Fibroblast of villous mesenchyme (primary cell): ENCODE data around the gene MLEC. TPM values are rescaled to one million over a fixed set of nuclear protein-coding genes. Genes with fewer than 3 reads are reported as not detected.

Experiments
- DNase-seq: peaks from one replicate; pipeline ENCODE4 v3.0.0-alpha.2; 2010; ENCODE audit warnings: low read depth
- H3K4me3 ChIP-seq: 2 replicates; pipeline ENCODE4 v1.5.1; 2011; ENCODE audit warnings: low read depth, mild to moderate bottlenecking, low read length
- total RNA-seq: library from RNA; depleted of rRNA; stranded (reverse); fragments of >200 nt; gene quantifications from 2 replicates; pipeline ENCODE4 v1.2.3, GENCODE V29; 2012
- TF ChIP-seq, protein P1 (sequence below): IDR thresholded peaks from 2 replicates; pipeline ENCODE4 v1.5.1; 2012; ENCODE audit warnings: low read depth, mild to moderate bottlenecking, low read length; ENCODE audit not compliant: insufficient read depth

MLEC gene, protein sequence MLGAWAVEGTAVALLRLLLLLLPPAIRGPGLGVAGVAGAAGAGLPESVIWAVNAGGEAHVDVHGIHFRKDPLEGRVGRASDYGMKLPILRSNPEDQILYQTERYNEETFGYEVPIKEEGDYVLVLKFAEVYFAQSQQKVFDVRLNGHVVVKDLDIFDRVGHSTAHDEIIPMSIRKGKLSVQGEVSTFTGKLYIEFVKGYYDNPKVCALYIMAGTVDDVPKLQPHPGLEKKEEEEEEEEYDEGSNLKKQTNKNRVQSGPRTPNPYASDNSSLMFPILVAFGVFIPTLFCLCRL
- 126 and 224 TPM in 2 replicates for total RNA-seq

DNA sequence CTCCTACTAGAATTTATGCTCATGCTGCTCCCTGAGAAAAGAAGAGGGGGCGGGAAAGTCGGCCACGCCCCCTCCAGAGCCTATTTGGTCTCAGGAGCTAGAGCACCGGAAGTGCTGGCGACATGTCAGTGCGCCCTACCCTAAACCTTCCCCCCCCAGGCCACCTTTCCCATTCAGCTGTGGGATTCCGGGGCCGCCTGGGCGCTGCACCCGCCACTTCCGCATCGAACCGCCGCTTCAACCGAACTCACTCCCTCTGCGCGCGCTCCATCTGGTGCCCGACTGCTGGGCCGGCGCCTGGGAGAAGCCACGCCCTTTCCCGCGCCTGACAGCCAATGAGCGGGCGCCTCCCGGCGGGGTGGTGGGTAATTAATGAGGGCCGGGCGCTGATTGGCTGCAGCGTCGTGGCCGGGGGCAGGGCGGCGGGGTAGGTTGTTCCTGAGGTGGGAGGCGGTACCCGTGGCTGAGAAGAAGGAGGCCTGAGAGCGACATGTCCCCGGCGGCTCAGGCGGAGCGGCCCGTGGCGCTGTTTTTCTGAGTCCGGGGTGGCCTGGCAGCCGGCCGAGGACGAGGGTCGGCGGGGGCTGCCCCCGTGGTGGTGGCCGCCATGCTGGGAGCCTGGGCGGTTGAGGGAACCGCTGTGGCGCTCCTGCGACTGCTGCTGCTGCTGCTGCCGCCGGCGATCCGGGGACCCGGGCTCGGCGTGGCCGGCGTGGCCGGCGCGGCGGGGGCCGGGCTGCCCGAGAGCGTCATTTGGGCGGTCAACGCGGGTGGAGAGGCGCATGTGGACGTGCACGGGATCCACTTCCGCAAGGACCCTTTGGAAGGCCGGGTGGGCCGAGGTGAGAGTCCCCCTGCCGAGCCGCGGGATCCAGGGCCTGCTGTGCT, at the start of gene MLEC:
Gene MLEC (plus strand): TSS at position 460 of the 888 bp plus-strand sequence. CDS start 148 bp downstream, at position 608.
- peak within 1 kb of the TSS; percentile 78 for H3K4me3 ChIP-seq
- TF ChIP-seq, protein P1, sequence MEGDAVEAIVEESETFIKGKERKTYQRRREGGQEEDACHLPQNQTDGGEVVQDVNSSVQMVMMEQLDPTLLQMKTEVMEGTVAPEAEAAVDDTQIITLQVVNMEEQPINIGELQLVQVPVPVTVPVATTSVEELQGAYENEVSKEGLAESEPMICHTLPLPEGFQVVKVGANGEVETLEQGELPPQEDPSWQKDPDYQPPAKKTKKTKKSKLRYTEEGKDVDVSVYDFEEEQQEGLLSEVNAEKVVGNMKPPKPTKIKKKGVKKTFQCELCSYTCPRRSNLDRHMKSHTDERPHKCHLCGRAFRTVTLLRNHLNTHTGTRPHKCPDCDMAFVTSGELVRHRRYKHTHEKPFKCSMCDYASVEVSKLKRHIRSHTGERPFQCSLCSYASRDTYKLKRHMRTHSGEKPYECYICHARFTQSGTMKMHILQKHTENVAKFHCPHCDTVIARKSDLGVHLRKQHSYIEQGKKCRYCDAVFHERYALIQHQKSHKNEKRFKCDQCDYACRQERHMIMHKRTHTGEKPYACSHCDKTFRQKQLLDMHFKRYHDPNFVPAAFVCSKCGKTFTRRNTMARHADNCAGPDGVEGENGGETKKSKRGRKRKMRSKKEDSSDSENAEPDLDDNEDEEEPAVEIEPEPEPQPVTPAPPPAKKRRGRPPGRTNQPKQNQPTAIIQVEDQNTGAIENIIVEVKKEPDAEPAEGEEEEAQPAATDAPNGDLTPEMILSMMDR: no peak
- DNase-seq: peak; percentile 97

DNA sequence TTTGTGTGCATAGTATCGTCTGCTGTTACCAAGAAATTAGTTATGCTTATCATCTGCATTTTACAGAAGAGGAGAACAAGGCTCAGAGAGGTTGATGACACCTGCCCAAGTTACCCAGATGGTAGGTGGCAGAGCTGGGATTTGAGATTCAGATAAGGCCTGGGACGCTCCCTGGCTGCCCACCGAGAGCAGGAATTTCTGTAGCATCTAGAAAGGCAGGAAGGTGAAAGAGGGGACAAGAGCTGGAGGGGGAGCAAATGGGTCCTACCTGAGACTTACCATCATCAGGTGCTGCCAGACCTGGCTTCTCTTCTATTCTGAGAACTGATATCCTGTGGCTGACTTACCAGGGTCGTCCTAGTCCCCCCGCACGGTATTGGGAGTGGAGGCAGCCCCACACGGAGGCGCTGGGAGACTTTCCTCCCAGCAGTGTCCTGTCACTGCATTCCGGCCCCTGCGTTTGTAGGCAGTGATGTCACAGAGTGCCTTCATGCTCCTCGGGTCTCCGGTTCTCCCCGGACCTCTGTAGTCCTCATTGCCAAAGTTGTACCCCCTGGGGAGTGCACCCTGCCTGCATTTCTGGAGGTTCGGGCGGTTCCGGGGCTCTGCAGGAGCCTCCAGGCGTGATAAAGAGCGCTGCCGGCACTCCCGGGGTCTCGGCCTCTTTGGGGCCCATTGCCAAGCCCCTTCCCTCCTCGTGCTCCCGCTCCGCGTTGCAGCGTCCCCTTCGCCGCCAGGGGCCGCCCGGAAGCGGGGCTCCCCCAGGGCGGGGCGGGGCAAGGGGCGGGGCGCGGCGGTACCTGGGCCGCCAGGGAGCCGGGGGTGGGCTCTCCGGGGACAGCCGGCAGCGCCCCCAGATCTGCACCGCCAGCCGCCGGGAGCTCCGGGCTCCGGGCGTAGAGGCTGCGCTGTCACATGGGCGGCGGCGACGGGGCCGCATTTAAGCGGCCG, 46.9 kb upstream of the MLEC start, which contains the start of gene CABP1:
Gene CABP1 (plus strand): TSS at position 856 of the 951 bp plus-strand sequence. CDS start 60 bp downstream, at position 916.
- TF ChIP-seq, protein P1: no peak
- DNase-seq: no peak

DNA sequence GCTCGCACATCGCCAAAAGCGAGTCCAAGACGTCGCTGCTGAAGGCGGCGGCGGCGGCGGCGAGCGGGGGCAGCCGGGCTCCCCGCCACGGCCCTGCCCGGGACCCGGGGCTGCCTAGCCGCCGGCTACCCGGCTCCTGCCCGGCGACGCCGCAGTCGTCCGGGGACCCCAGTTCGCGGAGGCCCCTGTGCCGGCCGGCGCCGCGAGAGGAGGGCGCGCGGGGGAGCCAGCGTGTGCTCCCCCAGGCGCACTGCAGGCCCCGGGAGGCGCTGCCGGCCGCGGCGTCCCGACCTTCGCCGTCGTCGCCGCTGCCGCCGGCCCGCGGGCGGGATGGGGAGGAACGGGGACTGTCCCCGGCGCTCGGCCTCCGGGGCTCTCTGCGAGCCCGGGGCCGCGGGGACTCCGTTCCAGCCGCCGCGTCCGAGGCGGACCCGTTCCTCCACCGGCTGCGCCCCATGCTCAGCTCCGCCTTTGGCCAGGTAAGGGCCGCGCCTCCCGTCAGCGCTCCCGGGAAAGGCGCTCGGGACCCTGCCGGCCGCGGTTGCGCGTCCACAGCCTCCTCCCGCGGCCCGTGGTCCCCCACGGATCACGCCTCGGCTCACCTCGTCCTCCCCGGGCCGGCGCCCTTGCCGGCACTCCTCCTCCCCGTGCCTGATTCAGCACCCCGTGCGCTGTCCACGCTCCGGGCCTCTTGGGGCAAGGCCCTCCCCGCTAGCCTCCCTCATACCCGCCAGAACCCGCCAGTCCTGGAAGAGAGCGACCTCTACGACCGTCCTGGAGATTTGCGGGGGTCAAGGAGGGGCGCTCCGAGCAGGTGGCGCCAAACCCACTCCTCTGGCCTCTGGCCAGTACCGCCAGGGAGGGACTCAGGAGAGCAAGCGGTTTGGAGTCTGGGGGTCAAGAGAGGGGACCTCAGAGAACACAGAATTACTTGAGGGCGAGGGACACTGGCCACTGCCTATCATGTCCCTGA, 45.8 kb upstream of the MLEC start:
- DNase-seq: peak; percentile 60
- peak overlapping the region; percentile 15 for H3K4me3 ChIP-seq
- TF ChIP-seq, protein P1: no peak

More for the DNA sequence above, 46.9 kb upstream of the MLEC start, which contains the start of gene CABP1:
- H3K4me3 ChIP-seq: peak within 1 kb of the TSS; percentile 15

DNA sequence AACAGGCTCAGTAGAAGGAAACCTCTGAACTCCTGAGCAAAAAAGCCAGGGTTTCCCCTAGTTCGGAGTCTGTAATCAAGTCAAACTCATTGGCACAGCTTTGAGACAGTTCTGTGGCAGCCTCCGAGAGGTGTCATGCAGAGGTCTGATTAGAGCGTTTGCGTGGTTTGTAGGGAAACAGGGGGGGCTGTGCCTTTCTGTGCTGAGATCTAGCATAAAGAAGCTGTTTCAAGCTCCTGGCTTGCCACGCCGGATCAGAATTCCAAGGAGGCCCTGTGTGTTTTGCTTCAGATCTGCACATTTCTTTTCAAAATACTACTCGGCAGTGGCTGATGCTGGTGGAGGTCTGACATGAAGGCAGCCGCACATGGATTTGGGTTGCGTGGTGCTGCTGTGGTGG, 44.8 kb upstream of the MLEC start:
- TF ChIP-seq, protein P1: no peak
- no peak overlapping the region for H3K4me3 ChIP-seq
- DNase-seq: no peak

DNA sequence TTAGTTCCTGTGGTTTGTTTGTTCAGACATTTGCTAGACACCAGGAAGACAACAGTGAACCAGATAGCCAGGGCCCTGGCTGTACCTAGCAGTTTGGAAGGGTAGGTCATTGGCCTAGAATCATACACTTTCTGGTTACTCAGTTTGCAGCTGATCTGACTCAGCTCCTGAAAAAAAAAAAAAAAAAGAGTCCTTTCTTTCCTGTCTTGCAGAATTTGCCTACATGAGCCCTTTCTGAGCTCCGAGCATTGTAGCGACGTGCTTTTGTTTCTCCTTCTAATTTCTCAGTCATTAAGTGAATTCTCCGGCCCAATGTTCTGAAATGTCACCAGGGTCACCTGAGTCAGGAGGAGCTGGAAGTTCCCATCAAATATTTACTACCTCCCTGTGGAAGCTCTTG, 44.1 kb upstream of the MLEC start:
- no peak overlapping the region for H3K4me3 ChIP-seq
- DNase-seq: no peak
- TF ChIP-seq, protein P1: no peak
